Measurements from ENCODE around the gene SECISBP2.
A peak's percentile ranks its signal among the peaks of the same experiment; 100 is the strongest.

Gene SECISBP2

GRCh38 chr9:89405826-89406225, 87.5 kb downstream of the SECISBP2 start:
- no peak for ATAC-seq
- no peak for DNase-seq

- ATAC-seq (no peak), DNase-seq (no peak)
Measured at GRCh38 chr9:89407070-89407469, 88.8 kb downstream of the SECISBP2 start.

- ATAC-seq, result peak; percentile 48
- DNase-seq, result peak; percentile 65
Measured at GRCh38 chr9:89408628-89409101, 90.4 kb downstream of the SECISBP2 start.

All from stimulated activated naive CD8-positive, alpha-beta T cell treated with anti-CD3 and anti-CD28 coated beads, Interleukin-15, Interleukin-2, amounts not matched to agents 100 U/mL and 50 U/mL, for 24 hours (primary cell).